ENCODE measurements around the gene PLA2G2E.

Gene PLA2G2E

GRCh38 chr1:19921310-19921709, 2.1 kb downstream of the PLA2G2E start:
- no peak for TF ChIP-seq POLR2A (IDR thresholded peaks at IDR 0.05; ENCODE audit: low read depth, low read length)

GRCh38 chr1:19920132-19920710, 3.2 kb downstream of the PLA2G2E start:
- FAIRE-seq (no peak), DNase-seq (ENCODE audit: insufficient read length, low spot score) (no peak)
- TF ChIP-seq POLR2A (IDR thresholded peaks at IDR 0.05; ENCODE audit: low read depth, low read length), result no peak

More at GRCh38 chr1:19921310-19921709, 2.1 kb downstream of the PLA2G2E start:
- DNase-seq (ENCODE audit: insufficient read length, low spot score) (no peak), FAIRE-seq (no peak)

GRCh38 chr1:19918057-19918456, 5.4 kb downstream of the PLA2G2E start:
- no peak for TF ChIP-seq POLR2A (IDR thresholded peaks at IDR 0.05; ENCODE audit: low read depth, low read length)
- FAIRE-seq (no peak), DNase-seq (ENCODE audit: insufficient read length, low spot score) (peak; percentile 45)

GRCh38 chr1:19910650-19911049, 12.8 kb downstream of the PLA2G2E start:
- FAIRE-seq (no peak), DNase-seq (ENCODE audit: insufficient read length, low spot score) (no peak)
- TF ChIP-seq POLR2A (IDR thresholded peaks at IDR 0.05; ENCODE audit: low read depth, low read length), result no peak

GRCh38 chr1:19909971-19910370, 13.4 kb downstream of the PLA2G2E start:
- DNase-seq (ENCODE audit: insufficient read length, low spot score) (no peak), FAIRE-seq (no peak)
- no peak for TF ChIP-seq POLR2A (IDR thresholded peaks at IDR 0.05; ENCODE audit: low read depth, low read length)

GRCh38 chr1:19909392-19909791, 14.0 kb downstream of the PLA2G2E start:
- FAIRE-seq, result no peak
- TF ChIP-seq POLR2A (IDR thresholded peaks at IDR 0.05; ENCODE audit: low read depth, low read length), result no peak
- no peak for DNase-seq (ENCODE audit: insufficient read length, low spot score)

GRCh38 chr1:19907456-19907855, 16.0 kb downstream of the PLA2G2E start:
- no peak for TF ChIP-seq POLR2A (IDR thresholded peaks at IDR 0.05; ENCODE audit: low read depth, low read length)
- DNase-seq (ENCODE audit: insufficient read length, low spot score) (no peak), FAIRE-seq (no peak)

GRCh38 chr1:19903621-19904020, 19.8 kb downstream of the PLA2G2E start:
- no peak for FAIRE-seq

GRCh38 chr1:19901653-19902052, 21.8 kb downstream of the PLA2G2E start:
- FAIRE-seq (no peak), DNase-seq (ENCODE audit: insufficient read length, low spot score) (no peak)
- no peak for TF ChIP-seq POLR2A (IDR thresholded peaks at IDR 0.05; ENCODE audit: low read depth, low read length)

More at GRCh38 chr1:19903621-19904020, 19.8 kb downstream of the PLA2G2E start:
- DNase-seq (ENCODE audit: insufficient read length, low spot score), result no peak
- no peak for TF ChIP-seq POLR2A (IDR thresholded peaks at IDR 0.05; ENCODE audit: low read depth, low read length)

- no peak for FAIRE-seq
- no peak for TF ChIP-seq POLR2A (IDR thresholded peaks at IDR 0.05; ENCODE audit: low read depth, low read length)
- no peak for DNase-seq (ENCODE audit: insufficient read length, low spot score)
Measured at GRCh38 chr1:19894218-19894617, 29.2 kb downstream of the PLA2G2E start.

- no peak for FAIRE-seq
- no peak for TF ChIP-seq POLR2A (IDR thresholded peaks at IDR 0.05; ENCODE audit: low read depth, low read length)
- no peak for DNase-seq (ENCODE audit: insufficient read length, low spot score)
Measured at GRCh38 chr1:19893687-19894086, 29.7 kb downstream of the PLA2G2E start.

- no peak for TF ChIP-seq POLR2A (IDR thresholded peaks at IDR 0.05; ENCODE audit: low read depth, low read length)
- FAIRE-seq (peak; percentile 20), DNase-seq (ENCODE audit: insufficient read length, low spot score) (no peak)
Measured at GRCh38 chr1:19892628-19893168, 30.7 kb downstream of the PLA2G2E start.

- TF ChIP-seq POLR2A (IDR thresholded peaks at IDR 0.05; ENCODE audit: low read depth, low read length), result no peak
- FAIRE-seq, result no peak
- DNase-seq (ENCODE audit: insufficient read length, low spot score), result no peak
Measured at GRCh38 chr1:19892129-19892528, 31.3 kb downstream of the PLA2G2E start.

- DNase-seq (ENCODE audit: insufficient read length, low spot score) (no peak), FAIRE-seq (no peak)
- TF ChIP-seq POLR2A (IDR thresholded peaks at IDR 0.05; ENCODE audit: low read depth, low read length), result no peak
Measured at GRCh38 chr1:19889656-19890055, 33.8 kb downstream of the PLA2G2E start.

GRCh38 chr1:19888112-19888511, 35.3 kb downstream of the PLA2G2E start:
- DNase-seq (ENCODE audit: insufficient read length, low spot score) (no peak), FAIRE-seq (no peak)
- no peak for TF ChIP-seq POLR2A (IDR thresholded peaks at IDR 0.05; ENCODE audit: low read depth, low read length)

Measured in H54 (cell line).